ENCODE results near the gene GPR157.
A peak's percentile ranks its signal among the peaks of the same experiment; 100 is the strongest.
"Not testable (repeated sequence)": the region's sequence is repeated elsewhere in the genome, so short reads cannot be mapped to it uniquely, and the experiment has no call there.

The GPR157 gene, protein sequence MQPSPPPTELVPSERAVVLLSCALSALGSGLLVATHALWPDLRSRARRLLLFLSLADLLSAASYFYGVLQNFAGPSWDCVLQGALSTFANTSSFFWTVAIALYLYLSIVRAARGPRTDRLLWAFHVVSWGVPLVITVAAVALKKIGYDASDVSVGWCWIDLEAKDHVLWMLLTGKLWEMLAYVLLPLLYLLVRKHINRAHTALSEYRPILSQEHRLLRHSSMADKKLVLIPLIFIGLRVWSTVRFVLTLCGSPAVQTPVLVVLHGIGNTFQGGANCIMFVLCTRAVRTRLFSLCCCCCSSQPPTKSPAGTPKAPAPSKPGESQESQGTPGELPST

DNA sequence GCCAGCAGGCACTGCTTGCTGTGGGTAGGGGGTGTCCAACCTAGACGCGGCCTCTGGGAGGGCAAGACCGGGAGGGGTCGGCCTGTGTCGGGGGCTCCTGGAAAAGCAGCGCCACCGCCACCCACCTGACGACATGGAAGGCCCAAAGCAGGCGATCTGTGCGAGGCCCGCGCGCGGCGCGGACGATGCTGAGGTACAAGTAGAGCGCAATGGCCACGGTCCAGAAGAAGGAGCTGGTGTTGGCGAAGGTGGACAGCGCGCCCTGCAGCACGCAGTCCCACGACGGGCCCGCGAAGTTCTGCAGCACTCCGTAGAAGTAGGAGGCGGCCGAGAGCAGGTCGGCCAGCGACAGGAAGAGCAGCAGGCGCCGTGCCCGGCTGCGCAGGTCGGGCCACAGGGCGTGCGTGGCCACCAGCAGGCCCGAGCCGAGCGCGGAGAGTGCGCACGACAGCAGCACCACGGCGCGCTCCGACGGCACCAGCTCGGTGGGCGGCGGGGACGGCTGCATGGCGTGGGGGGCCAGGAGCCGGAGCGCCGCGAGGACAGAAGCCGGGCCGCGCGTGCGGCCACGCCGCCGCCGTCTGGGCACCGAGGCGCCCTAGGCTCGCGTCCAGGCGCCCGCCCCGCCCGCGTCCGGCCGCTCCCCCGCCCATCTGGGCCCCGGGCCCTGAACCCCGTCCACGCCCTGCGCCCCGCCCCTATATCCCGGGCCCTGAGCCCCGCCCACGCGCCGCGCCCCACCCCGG lies at the start of gene GPR157:
Gene GPR157 (minus strand): TSS at position 583 of the 746 bp plus-strand sequence. CDS start 75 bp downstream, at position 508.
- peak; percentile 76 for DNase-seq (ENCODE audit: low spot score)

GRCh38 chr1:9174762-9175161 lies 45.9 kb upstream of the GPR157 start:
- no peak for DNase-seq (ENCODE audit: low spot score)

DNA sequence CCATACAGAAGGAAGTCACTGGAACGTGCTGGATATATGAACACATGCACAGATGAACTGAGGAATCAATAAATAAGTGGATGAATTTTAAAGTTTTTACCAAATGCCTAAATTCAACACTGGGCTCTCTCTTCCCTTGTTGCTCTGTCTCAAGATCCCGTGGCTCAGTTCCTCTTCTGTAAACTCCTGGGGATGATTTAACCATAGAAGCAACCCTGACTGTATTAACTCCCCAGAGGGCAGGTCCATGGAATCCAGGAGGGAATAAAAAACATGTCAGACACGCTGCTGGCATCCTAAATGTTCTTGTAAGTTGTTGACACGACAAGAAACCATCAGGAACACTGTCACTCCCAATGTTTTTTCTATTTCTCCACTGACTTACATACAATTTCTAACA lies 45.3 kb upstream of the GPR157 start:
- no peak for DNase-seq (ENCODE audit: low spot score)

GRCh38 chr1:9169601-9170137 lies 40.8 kb upstream of the GPR157 start:
- no peak for DNase-seq (ENCODE audit: low spot score)

DNA sequence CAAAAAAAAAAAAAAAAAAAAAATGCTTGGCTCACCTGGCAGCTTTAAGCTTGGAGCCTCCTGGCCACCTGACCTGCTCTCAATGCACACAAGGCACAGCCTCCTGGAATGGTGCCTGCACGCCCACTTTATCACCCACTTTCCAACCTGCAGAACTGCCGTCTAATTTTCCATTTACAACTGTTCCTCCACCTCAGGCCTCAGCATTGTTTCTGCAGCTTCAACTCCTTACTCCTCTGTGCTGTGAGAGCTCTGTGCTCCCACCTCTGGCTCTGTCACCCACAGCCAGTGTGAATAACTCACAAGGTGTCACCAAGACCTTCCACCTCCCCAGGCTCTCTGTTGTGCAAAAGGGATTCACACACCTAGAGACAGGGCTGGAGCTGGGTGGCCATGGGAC lies 38.7 kb upstream of the GPR157 start:
- DNase-seq (ENCODE audit: low spot score), result no peak

GRCh38 chr1:9166289-9167235 lies 37.7 kb upstream of the GPR157 start:
- DNase-seq (ENCODE audit: low spot score), result no peak

- DNase-seq (ENCODE audit: low spot score), result no peak
Measured at GRCh38 chr1:9165396-9165795, 36.5 kb upstream of the GPR157 start.

- no peak for DNase-seq (ENCODE audit: low spot score)
Measured at GRCh38 chr1:9164919-9165318, 36.0 kb upstream of the GPR157 start.

DNA sequence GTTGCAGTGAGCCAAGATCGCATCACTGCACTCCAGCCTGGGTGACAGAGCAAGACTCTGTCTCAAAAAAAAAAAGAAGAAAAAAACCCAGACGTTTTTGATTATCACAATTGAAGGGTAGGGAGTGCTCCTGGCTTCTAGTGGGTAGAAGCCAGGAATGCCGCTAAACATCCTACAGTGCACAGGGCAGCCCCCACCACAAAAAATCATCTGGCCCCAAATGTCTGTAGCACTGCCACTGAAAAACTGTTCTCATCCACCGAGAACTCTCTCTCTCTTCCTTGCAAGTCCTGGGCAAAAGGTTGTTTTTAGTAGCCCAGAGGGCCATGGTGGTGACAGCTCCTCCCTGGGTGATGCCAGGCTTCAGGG lies 35.6 kb upstream of the GPR157 start:
- DNase-seq (ENCODE audit: low spot score), result no peak

- DNase-seq (ENCODE audit: low spot score), result no peak
Measured at GRCh38 chr1:9161963-9162362, 33.1 kb upstream of the GPR157 start.

DNA sequence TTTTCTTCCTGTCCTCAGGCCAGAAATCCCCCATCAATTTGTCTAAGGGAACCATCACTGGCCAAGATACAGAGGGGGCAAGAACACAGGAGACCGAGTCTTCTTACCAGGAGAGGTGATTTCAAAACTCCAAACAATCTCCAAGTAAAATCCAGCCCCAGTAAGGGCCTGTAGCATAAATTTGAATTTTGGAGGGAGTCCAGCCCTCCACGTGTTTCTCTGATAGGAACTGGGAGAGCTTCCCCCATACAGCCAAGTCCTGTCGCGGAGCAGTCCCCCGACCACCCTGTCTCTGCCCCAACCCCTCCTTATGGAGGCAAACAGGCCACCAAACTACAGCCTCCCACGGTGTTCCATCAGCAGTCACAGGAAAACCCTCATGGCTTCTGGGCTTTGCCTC lies 32.4 kb upstream of the GPR157 start:
- no peak for DNase-seq (ENCODE audit: low spot score)

DNA sequence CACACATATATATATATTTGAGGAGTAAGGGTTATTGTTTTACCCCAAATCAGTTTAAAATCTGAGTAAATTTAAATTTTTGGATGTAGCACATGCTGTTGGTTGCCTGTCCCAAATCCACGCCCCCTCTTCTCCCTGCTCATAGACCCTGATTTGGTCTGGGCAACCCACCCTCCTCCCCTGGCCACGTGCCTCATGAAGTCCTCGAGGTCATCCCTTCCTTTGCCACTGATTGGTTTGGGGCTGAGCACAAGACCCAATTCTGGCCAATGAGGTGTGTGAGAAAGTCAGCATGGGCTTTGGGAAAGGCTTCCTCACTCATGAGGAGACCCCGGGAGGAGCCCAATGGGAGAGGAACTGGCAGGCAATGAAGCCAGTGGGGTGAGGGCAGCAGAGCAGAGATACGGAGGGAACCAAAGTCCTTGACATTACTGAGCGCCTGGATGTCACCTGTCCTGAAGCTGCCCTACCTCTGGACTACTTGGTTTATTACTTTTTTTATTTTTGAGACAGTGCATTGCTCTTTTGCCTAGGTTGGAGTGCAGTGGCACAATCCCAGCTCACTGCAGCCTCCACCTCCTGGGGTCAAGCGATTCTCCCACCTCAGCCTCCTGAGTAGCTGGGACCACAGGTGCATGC lies 31.3 kb upstream of the GPR157 start:
- DNase-seq (ENCODE audit: low spot score), result peak; percentile 30

- DNase-seq (ENCODE audit: low spot score), result no peak
Measured at GRCh38 chr1:9155879-9156278, 27.0 kb upstream of the GPR157 start.

- DNase-seq (ENCODE audit: low spot score), result not testable (repeated sequence)
Measured at GRCh38 chr1:9155405-9155804, 26.5 kb upstream of the GPR157 start.

GRCh38 chr1:9153152-9153551 lies 24.2 kb upstream of the GPR157 start:
- no peak for DNase-seq (ENCODE audit: low spot score)

DNA sequence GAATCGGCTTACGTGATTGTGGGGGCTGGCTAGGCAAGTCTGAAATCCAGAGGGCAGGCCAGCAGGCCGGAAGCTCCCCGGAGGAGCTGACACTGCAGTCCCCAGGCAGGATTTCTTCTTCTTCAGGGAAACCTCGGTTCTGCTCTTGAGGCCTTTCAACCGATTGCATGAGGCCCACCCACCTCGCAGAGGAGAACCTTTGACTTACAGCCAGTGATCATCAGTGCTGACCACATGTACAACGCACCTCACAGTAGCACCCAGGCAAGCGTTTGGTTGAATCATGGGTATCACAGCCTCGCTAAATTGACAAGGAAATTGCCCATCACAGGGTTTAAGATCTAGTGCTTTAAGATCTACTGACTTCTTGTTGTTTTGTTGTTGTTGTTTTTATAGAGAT lies 23.6 kb upstream of the GPR157 start:
- no peak for DNase-seq (ENCODE audit: low spot score)

DNA sequence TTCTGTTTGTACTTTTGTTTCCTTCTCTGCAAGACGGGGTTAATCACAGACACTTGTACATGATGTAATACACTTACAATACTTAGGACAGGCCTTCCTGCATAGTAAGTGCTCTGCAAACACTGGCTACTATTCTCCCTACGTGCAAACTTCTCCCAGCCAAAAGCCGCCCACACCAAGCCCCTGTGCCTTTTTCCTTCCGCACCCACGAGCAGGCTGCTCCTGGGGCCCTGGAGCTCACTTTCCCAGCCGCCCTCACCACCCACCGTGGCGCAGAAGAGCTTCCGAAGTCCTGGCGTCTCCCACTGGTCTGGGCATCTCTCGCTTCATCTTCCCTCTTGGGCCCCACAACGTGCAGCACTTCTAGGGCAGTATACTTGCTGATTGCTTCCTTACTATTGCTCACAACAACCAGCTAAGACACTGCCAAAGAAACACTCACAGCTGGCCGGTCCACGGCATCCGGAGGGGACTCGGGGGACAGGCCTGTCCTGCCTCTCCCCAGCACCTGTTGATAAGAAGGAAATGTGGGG lies 22.5 kb upstream of the GPR157 start:
- DNase-seq (ENCODE audit: low spot score), result peak; percentile 82

DNA sequence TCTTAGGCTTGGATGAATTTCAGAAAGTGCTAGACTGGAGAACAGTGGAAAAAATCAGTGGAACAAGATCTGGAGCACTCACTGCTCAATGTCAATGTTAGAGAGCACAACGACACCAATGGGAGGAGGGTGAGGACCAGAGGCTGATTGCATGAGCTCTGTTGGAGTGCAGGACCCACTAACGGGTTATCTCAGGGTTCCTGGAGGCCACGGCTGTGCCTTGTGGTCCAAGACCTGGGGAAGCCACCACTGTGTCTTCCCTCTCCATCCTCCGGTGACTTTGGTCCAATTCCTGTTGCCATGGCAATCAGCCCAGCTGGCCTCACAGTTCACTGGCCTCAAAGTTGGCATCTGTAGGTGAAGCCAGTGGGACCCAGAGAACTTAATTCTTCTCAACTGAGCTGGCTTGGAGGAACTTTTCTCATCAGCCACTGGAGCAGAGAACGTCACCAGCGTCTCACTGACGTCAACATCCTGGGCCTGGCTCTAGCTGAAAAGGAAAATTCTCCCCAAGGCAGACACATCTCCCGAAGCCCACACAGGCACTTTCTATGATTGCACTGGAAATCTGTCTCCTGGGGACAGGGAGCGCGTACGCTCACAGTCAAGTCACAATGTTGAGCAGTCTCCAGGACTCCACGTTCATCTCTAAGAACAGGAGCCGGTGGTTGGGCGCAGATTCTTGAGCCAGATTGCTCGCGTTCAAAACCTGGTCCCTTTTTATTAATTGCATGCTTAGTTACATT lies 21.9 kb upstream of the GPR157 start:
- DNase-seq (ENCODE audit: low spot score), result peak; percentile 71

DNA sequence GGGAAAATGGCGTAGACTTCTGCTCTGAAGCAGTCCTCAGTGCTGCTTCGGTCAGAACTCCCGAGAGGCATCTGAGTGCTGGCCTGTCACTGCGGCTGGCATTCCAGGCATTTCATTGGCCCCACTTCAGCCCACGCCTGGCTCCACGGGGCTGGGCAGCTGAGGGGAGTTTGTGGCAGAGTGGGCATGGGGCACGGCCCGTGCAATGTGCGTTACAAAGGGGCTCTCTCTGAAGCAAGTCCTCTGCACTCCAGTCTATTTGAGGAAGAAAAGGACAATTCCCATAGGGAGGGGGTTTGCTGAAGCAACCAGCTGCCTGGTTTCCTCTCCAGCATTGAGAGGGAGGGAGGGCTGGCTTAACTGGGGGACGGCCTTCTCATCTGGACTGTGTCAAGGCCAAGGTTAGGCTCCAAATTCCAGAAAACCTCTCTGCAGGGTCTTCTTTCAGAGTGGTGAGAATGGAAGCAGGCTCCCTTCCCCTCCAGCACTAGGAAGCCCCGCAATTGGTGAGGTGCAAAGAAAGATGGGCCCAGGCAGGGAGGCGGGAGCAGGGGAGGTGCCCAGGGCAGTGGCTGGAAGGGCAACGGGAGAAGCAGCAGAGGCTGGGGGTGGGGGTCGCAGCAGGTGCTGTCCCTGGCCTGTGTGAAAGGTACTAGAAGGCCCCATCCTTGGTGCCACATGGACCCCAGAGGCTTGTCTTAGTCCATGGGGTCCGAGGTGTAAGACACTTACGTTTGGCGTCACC lies 21.1 kb upstream of the GPR157 start:
- DNase-seq (ENCODE audit: low spot score), result no peak

- no peak for DNase-seq (ENCODE audit: low spot score)
Measured at GRCh38 chr1:9149151-9149550, 20.2 kb upstream of the GPR157 start.
